Measurements from ENCODE around the gene UMAD1. TPM values are rescaled to one million over a fixed set of nuclear protein-coding genes. Genes with fewer than 3 reads are reported as not detected.

Gene UMAD1
- total and polyA plus RNA-seq, 2 experiments from 2014 or later, result 8.4 to 12.4 TPM

DNA sequence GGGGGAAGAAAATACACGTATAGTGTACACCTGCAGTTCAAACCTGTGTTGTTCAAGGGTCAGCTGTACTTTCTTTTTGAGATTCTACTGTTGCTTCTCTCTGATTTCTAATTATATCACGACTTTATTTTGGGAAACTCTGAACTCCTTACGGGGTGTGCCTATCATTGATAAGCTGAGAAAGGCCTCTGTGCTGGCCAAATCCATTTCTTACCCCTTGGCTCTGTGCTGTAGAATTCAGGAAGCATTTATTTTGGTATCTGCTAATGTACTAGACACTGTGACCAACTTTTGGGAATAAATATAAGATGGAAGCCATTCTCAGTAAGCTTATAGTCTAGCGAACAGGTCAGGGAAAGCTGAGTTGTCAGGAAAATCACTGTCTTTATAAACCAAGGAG, 104.7 kb downstream of the UMAD1 start (continued):
- TF ChIP-seq, protein P1, sequence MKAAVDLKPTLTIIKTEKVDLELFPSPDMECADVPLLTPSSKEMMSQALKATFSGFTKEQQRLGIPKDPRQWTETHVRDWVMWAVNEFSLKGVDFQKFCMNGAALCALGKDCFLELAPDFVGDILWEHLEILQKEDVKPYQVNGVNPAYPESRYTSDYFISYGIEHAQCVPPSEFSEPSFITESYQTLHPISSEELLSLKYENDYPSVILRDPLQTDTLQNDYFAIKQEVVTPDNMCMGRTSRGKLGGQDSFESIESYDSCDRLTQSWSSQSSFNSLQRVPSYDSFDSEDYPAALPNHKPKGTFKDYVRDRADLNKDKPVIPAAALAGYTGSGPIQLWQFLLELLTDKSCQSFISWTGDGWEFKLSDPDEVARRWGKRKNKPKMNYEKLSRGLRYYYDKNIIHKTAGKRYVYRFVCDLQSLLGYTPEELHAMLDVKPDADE (IDR thresholded peaks at IDR 0.05), result no peak
- TF ChIP-seq POLR2AphosphoS5 (IDR thresholded peaks at IDR 0.05; ENCODE audit: low read depth) (no peak), EZH2 (IDR thresholded peaks at IDR 0.05; ENCODE audit: low read depth, unreplicated experiment) (no peak), ZNF114 (CRISPR knock-in tag; IDR thresholded peaks at IDR 0.05) (no peak), CREB1 (CRISPR knock-in tag; IDR thresholded peaks at IDR 0.05; ENCODE audit: low read depth) (no peak)
- TF ChIP-seq, protein P2, sequence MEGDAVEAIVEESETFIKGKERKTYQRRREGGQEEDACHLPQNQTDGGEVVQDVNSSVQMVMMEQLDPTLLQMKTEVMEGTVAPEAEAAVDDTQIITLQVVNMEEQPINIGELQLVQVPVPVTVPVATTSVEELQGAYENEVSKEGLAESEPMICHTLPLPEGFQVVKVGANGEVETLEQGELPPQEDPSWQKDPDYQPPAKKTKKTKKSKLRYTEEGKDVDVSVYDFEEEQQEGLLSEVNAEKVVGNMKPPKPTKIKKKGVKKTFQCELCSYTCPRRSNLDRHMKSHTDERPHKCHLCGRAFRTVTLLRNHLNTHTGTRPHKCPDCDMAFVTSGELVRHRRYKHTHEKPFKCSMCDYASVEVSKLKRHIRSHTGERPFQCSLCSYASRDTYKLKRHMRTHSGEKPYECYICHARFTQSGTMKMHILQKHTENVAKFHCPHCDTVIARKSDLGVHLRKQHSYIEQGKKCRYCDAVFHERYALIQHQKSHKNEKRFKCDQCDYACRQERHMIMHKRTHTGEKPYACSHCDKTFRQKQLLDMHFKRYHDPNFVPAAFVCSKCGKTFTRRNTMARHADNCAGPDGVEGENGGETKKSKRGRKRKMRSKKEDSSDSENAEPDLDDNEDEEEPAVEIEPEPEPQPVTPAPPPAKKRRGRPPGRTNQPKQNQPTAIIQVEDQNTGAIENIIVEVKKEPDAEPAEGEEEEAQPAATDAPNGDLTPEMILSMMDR (conservative IDR thresholded peaks at IDR 0.05; ENCODE audit: low read depth in 2 of 2), result no peak

DNA sequence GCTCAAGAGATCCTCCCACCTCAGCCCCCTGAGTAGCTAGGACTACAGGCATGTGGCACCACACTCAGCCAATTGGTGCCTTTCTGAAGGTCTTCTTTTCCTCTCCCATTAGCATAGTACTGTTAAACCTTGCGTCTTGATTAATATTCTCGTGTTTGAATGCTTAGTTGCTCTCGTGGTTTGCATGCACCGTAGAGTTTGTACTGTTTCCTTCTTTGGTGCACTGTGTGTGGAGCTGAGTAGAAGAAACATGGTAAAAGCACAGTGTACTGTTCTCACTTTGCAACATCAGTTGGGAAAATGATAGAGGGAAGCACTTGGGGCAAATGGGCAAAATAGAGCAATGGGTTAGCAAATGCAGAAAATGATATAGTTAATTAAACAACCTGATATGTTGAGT, 105.4 kb downstream of the UMAD1 start:
- peaks cover 5% of the 10 kb centered on the region for H3K4me1 ChIP-seq (ENCODE audit: insufficient read depth)
- H3K4me3 Mint-ChIP-seq, result no peak overlapping the region
- no peak overlapping the region for H3K27ac Mint-ChIP-seq
- H3K9me2 ChIP-seq (ENCODE audit: insufficient read depth), result no peaks in the 10 kb centered on the region
- ATAC-seq, result no peak; the same call in 2 of the 3 replicates
- DNase-seq (ENCODE audit: low spot score), result no peak
- H2AFZ ChIP-seq, result no peak overlapping the region
- no peaks in the 10 kb centered on the region for H3K36me3 Mint-ChIP-seq (ENCODE audit: low read depth)
- H3K4me3 ChIP-seq, result no peak overlapping the region
- H3K79me2 ChIP-seq (replicated peaks; ENCODE audit: insufficient read depth), result no peaks in the 10 kb centered on the region
- H3K27me3 ChIP-seq (ENCODE audit: insufficient read depth), result no peaks in the 10 kb centered on the region
- H3K4me1 Mint-ChIP-seq, result peaks cover 13% of the 10 kb centered on the region
- H3F3A ChIP-seq (replicated peaks; ENCODE audit: low read depth), result no peaks in the 10 kb centered on the region
- H4K20me1 ChIP-seq (replicated peaks; ENCODE audit: insufficient read depth), result no peaks in the 10 kb centered on the region
- no peak overlapping the region for H3K27ac ChIP-seq (ENCODE audit: low read depth)
- TF ChIP-seq, protein P1 (IDR thresholded peaks at IDR 0.05), result no peak
- TF ChIP-seq EZH2phosphoT487 (IDR thresholded peaks at IDR 0.05; ENCODE audit: unreplicated experiment), result no peak
- TF ChIP-seq, protein P3, sequence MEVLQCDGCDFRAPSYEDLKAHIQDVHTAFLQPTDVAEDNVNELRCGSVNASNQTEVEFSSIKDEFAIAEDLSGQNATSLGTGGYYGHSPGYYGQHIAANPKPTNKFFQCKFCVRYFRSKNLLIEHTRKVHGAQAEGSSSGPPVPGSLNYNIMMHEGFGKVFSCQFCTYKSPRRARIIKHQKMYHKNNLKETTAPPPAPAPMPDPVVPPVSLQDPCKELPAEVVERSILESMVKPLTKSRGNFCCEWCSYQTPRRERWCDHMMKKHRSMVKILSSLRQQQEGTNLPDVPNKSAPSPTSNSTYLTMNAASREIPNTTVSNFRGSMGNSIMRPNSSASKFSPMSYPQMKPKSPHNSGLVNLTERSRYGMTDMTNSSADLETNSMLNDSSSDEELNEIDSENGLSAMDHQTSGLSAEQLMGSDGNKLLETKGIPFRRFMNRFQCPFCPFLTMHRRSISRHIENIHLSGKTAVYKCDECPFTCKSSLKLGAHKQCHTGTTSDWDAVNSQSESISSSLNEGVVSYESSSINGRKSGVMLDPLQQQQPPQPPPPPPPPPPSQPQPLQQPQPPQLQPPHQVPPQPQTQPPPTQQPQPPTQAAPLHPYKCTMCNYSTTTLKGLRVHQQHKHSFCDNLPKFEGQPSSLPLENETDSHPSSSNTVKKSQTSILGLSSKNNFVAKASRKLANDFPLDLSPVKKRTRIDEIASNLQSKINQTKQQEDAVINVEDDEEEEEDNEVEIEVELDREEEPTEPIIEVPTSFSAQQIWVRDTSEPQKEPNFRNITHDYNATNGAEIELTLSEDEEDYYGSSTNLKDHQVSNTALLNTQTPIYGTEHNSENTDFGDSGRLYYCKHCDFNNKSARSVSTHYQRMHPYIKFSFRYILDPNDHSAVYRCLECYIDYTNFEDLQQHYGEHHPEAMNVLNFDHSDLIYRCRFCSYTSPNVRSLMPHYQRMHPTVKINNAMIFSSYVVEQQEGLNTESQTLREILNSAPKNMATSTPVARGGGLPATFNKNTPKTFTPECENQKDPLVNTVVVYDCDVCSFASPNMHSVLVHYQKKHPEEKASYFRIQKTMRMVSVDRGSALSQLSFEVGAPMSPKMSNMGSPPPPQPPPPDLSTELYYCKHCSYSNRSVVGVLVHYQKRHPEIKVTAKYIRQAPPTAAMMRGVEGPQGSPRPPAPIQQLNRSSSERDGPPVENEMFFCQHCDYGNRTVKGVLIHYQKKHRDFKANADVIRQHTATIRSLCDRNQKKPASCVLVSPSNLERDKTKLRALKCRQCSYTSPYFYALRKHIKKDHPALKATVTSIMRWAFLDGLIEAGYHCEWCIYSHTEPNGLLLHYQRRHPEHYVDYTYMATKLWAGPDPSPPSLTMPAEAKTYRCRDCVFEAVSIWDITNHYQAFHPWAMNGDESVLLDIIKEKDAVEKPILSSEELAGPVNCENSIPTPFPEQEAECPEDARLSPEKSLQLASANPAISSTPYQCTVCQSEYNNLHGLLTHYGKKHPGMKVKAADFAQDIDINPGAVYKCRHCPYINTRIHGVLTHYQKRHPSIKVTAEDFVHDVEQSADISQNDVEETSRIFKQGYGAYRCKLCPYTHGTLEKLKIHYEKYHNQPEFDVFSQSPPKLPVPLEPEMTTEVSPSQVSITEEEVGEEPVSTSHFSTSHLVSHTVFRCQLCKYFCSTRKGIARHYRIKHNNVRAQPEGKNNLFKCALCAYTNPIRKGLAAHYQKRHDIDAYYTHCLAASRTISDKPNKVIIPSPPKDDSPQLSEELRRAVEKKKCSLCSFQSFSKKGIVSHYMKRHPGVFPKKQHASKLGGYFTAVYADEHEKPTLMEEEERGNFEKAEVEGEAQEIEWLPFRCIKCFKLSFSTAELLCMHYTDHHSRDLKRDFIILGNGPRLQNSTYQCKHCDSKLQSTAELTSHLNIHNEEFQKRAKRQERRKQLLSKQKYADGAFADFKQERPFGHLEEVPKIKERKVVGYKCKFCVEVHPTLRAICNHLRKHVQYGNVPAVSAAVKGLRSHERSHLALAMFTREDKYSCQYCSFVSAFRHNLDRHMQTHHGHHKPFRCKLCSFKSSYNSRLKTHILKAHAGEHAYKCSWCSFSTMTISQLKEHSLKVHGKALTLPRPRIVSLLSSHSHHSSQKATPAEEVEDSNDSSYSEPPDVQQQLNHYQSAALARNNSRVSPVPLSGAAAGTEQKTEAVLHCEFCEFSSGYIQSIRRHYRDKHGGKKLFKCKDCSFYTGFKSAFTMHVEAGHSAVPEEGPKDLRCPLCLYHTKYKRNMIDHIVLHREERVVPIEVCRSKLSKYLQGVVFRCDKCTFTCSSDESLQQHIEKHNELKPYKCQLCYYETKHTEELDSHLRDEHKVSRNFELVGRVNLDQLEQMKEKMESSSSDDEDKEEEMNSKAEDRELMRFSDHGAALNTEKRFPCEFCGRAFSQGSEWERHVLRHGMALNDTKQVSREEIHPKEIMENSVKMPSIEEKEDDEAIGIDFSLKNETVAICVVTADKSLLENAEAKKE (CRISPR knock-in tag; IDR thresholded peaks at IDR 0.05), result no peak
- H3K36me3 ChIP-seq (ENCODE audit: insufficient read depth), result no peaks in the 10 kb centered on the region
- H3K27me3 Mint-ChIP-seq (ENCODE audit: insufficient read depth, low read depth, poor library complexity), result peaks cover 6% of the 10 kb centered on the region
- H3K4me2 ChIP-seq, result no peak overlapping the region
- no peaks in the 10 kb centered on the region for H3K9me3 Mint-ChIP-seq
